KMS-11 (cell line): Measurements from ENCODE around the gene CD99.

Source experiments
- H2AFZ ChIP-seq: fragments of 200-600 bp; sonication (generic); 2 replicates; pipeline ENCODE4 v1.6.1; 2016; ENCODE audit warnings: antibody characterized with exemption, mixed run types, low read depth
- H3K27ac ChIP-seq: fragments of 200-600 bp; sonication (generic); 2 replicates; pipeline ENCODE4 v1.6.1; 2016; ENCODE audit warnings: mild to moderate bottlenecking, mixed run types
- H3K27me3 ChIP-seq: fragments of 200-600 bp; sonication (generic); 2 replicates; pipeline ENCODE4 v1.6.1; 2017; ENCODE audit warnings: mild to moderate bottlenecking, low read depth, mixed run types, moderate library complexity; ENCODE audit not compliant: insufficient read depth
- H3K36me3 ChIP-seq: fragments of 200-600 bp; sonication (generic); 2 replicates; pipeline ENCODE4 v1.6.1; 2017; ENCODE audit warnings: mild to moderate bottlenecking, mixed run types; ENCODE audit not compliant: insufficient read depth
- H3K4me1 ChIP-seq: fragments of 200-600 bp; sonication (generic); 2 replicates; pipeline ENCODE4 v1.6.1; 2016; ENCODE audit warnings: mild to moderate bottlenecking, low read depth, mixed run types; ENCODE audit not compliant: poor library complexity, severe bottlenecking
- H3K4me2 ChIP-seq: fragments of 200-600 bp; sonication (generic); 2 replicates; pipeline ENCODE4 v1.7.0; 2016; ENCODE audit warnings: mild to moderate bottlenecking, mixed run types
- H3K4me3 ChIP-seq: fragments of 200-600 bp; sonication (generic); IDR thresholded peaks from 2 replicates; pipeline ENCODE4 v1.6.1; 2017; ENCODE audit warnings: low read depth, low read length, mixed read lengths; ENCODE audit not compliant: insufficient read depth
- H3K79me2 ChIP-seq: fragments of 200-600 bp; sonication (generic); 2 replicates; pipeline ENCODE4 v1.6.1; 2016; ENCODE audit warnings: low read depth, mixed run types; ENCODE audit not compliant: insufficient read depth
- H3K9ac ChIP-seq: fragments of 200-600 bp; sonication (generic); 2 replicates; pipeline ENCODE4 v1.6.1; 2016; ENCODE audit warnings: mild to moderate bottlenecking, mixed run types
- H4K20me1 ChIP-seq: fragments of 200-600 bp; sonication (generic); 2 replicates; pipeline ENCODE4 v1.6.1; 2016; ENCODE audit warnings: mild to moderate bottlenecking, mixed run types; ENCODE audit not compliant: insufficient read depth
- TF ChIP-seq, protein P1 (sequence below): fragments of 200-600 bp; sonication (generic); conservative IDR thresholded peaks from 2 replicates; pipeline ENCODE4 v1.6.1; 2017; ENCODE audit warnings: low read depth, mild to moderate bottlenecking, antibody characterized with exemption, low read length, moderate library complexity, mixed read lengths

CD99 gene, protein sequence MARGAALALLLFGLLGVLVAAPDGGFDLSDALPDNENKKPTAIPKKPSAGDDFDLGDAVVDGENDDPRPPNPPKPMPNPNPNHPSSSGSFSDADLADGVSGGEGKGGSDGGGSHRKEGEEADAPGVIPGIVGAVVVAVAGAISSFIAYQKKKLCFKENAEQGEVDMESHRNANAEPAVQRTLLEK

DNA sequence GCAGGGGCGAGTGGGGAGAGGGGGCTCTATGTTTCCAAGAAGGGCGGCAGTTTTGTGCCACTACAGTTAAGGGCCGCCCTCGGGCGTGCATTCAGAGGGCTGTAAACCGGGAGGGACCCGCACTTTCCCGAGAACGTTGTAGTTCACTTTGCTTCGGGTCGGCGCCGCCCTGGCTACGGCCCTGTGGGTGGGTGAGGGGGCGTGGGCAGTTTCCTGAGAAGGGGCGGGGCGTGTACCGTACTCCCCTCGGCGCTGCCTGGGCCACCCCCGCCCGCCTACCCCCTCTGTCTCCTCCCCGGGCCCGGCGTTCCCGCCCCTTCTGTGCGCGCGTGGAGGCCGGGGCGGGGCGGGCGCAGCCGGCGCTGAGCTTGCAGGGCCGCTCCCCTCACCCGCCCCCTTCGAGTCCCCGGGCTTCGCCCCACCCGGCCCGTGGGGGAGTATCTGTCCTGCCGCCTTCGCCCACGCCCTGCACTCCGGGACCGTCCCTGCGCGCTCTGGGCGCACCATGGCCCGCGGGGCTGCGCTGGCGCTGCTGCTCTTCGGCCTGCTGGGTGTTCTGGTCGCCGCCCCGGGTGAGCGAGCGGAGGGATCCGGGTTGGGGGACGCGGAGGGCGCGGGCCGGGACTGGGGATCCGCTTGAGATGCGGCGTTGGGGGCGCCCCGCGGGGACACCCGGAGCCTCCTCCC, at the start of gene CD99:
Gene CD99, plus strand, starts transcription at position 440 of the 687 bp plus-strand sequence. Its CDS starts 66 bp downstream, at position 506.
- Histone ChIP-seq H4K20me1 (no peaks in the 10 kb centered on the region), H3K36me3 (no peaks in the 10 kb centered on the region), H3K9ac (peak within 1 kb of the TSS; percentile 51; the same call in 1 of the 2 replicates), H3K79me2 (no peaks in the 10 kb centered on the region), H2AFZ (peak within 1 kb of the TSS; percentile 64), H3K4me1 (no peaks in the 10 kb centered on the region), H3K27ac (no peak within 1 kb of the TSS), H3K4me3 (no peak within 1 kb of the TSS), H3K4me2 (peak within 1 kb of the TSS; percentile 68), H3K27me3 (no peaks in the 10 kb centered on the region)
- TF ChIP-seq, protein P1, sequence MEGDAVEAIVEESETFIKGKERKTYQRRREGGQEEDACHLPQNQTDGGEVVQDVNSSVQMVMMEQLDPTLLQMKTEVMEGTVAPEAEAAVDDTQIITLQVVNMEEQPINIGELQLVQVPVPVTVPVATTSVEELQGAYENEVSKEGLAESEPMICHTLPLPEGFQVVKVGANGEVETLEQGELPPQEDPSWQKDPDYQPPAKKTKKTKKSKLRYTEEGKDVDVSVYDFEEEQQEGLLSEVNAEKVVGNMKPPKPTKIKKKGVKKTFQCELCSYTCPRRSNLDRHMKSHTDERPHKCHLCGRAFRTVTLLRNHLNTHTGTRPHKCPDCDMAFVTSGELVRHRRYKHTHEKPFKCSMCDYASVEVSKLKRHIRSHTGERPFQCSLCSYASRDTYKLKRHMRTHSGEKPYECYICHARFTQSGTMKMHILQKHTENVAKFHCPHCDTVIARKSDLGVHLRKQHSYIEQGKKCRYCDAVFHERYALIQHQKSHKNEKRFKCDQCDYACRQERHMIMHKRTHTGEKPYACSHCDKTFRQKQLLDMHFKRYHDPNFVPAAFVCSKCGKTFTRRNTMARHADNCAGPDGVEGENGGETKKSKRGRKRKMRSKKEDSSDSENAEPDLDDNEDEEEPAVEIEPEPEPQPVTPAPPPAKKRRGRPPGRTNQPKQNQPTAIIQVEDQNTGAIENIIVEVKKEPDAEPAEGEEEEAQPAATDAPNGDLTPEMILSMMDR: no peak

DNA sequence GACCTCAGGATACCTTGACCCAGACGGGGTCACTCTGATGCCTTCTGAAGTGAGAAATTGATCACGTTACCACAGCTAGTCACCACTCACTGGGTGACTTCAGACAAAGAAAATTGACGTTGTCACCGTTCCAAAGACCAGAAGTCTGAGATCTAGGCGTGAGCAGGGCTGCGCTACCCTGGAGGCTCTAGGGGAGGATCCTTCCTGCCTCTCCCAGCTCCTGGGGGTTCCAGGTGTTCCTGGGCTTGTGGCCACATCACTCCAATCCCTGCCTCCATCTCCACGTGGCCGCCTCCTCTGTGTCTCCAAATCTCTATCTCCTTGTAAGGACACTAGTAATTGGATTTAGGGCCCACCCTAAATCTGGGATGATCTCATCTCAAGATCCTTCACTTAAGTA, 48.9 kb upstream of the CD99 start:
- Histone ChIP-seq H3K79me2 (no peaks in the 10 kb centered on the region), H3K27me3 (no peaks in the 10 kb centered on the region), H3K4me1 (no peaks in the 10 kb centered on the region), H3K4me2 (no peak overlapping the region), H2AFZ (no peak overlapping the region), H4K20me1 (no peaks in the 10 kb centered on the region), H3K4me3 (no peak overlapping the region), H3K36me3 (no peaks in the 10 kb centered on the region), H3K9ac (no peak overlapping the region), H3K27ac (no peak overlapping the region)
- TF ChIP-seq, protein P1: no peak

DNA sequence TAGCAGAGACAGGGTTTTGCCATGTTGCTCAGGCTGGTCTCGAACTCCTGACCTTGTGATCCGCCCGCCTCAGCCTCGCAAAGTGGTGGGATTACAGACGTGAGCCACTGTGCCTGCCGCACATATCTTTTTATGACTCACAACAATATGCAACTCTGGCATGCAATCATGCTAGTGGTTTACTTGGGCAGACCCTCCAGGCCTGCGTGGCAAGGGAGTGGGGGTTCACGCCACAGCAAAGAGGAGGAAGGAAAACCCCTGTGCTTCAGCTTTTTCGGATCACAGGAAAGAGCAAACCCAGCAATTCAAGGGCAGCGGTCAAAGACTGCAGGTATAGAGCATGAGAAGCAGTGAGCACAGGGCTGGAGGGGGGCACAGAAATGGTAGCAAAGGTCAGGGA, 48.3 kb upstream of the CD99 start:
- Histone ChIP-seq H3K36me3 (no peaks in the 10 kb centered on the region), H2AFZ (no peak overlapping the region), H3K4me2 (no peak overlapping the region), H3K79me2 (no peaks in the 10 kb centered on the region), H3K9ac (no peak overlapping the region), H3K4me1 (no peaks in the 10 kb centered on the region), H4K20me1 (no peaks in the 10 kb centered on the region), H3K27me3 (no peaks in the 10 kb centered on the region), H3K4me3 (no peak overlapping the region), H3K27ac (no peak overlapping the region)
- TF ChIP-seq, protein P1: no peak

DNA sequence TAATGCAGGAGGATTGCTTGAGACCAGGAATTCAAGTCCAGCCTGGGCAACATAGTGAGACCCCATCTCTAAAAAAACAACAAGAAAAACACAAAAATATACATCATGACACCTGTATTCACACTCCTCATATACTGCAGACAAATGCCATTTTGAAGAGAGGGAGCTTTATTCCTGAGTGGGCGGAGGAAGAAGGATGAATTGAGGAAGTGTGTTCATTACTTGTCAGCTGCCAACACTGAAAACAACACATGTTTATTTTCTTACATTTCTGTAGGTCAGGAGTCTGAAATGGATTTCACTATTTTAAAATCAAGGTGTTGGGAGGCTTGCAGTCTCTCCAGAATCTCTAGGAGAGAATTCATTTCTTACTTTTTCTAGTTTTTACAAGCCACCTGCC, 47.2 kb upstream of the CD99 start:
- H3K4me2 ChIP-seq: no peak overlapping the region
- H2AFZ ChIP-seq: no peak overlapping the region
- no peaks in the 10 kb centered on the region for H3K4me1 ChIP-seq
- no peaks in the 10 kb centered on the region for H3K27me3 ChIP-seq
- H3K9ac ChIP-seq: no peak overlapping the region
- TF ChIP-seq, protein P1: no peak
- H4K20me1 ChIP-seq: no peaks in the 10 kb centered on the region
- no peak overlapping the region for H3K27ac ChIP-seq
- no peak overlapping the region for H3K4me3 ChIP-seq
- no peaks in the 10 kb centered on the region for H3K79me2 ChIP-seq
- H3K36me3 ChIP-seq: no peaks in the 10 kb centered on the region
